ENCODE results near the gene ANAPC2. TPM values are rescaled to one million over a fixed set of nuclear protein-coding genes. Genes with fewer than 3 reads are reported as not detected.

The ANAPC2 gene
- polyA plus RNA-seq, 2 donors, result 27.7 to 47.3 TPM

- Histone ChIP-seq H3K9me3 (ENCODE audit: control insufficient read depth in 2 of 2, insufficient read depth in 1 of 2, low read depth in 1 of 2, low read length in 1 of 2) (no peaks in the 10 kb centered on the region), H3K4me1 (ENCODE audit: control insufficient read depth in 2 of 2, insufficient read depth in 2 of 2, low read length in 1 of 2) (peaks cover 8 to 10% of the 10 kb centered on the region in 2 donors), H3K27me3 (ENCODE audit: control insufficient read depth in 1 of 2, insufficient read depth in 2 of 2, low read length in 2 of 2) (peaks cover 11 to 47% of the 10 kb centered on the region in 2 donors), H3K27ac (ENCODE audit: low read depth in 2 of 2, low read length in 1 of 2) (no peak overlapping the region), H3K36me3 (ENCODE audit: control insufficient read depth in 2 of 2, insufficient read depth in 2 of 2, low read length in 1 of 2) (no peaks in the 10 kb centered on the region), H3K4me3 (ENCODE audit: low read depth in 1 of 2, low read length in 2 of 2) (no peak overlapping the region)
- 82 to 84% methylated on average over 18 to 22 of the region's 22 CpGs for WGBS, 2 donors
Measured at GRCh38 chr9:137163805-137164204, 24.6 kb downstream of the ANAPC2 start.

GRCh38 chr9:137163365-137163715 lies 25.0 kb downstream of the ANAPC2 start:
- Histone ChIP-seq H3K36me3 (ENCODE audit: control insufficient read depth in 2 of 2, insufficient read depth in 2 of 2, low read length in 1 of 2) (no peaks in the 10 kb centered on the region), H3K4me3 (ENCODE audit: low read depth in 1 of 2, low read length in 2 of 2) (peak overlapping the region; percentile 1 to 32), H3K27me3 (ENCODE audit: control insufficient read depth in 1 of 2, insufficient read depth in 2 of 2, low read length in 2 of 2) (peaks cover 11 to 46% of the 10 kb centered on the region in 2 donors), H3K9me3 (ENCODE audit: control insufficient read depth in 2 of 2, insufficient read depth in 1 of 2, low read depth in 1 of 2, low read length in 1 of 2) (no peaks in the 10 kb centered on the region), H3K4me1 (ENCODE audit: control insufficient read depth in 2 of 2, insufficient read depth in 2 of 2, low read length in 1 of 2) (peaks cover 6 to 7% of the 10 kb centered on the region in 2 donors), H3K27ac (ENCODE audit: low read depth in 2 of 2, low read length in 1 of 2) (no peak overlapping the region)
- WGBS, 2 donors, result 27 to 32% methylated on average over 26 of the region's 26 CpGs

GRCh38 chr9:137162505-137163364 lies 25.6 kb downstream of the ANAPC2 start:
- Histone ChIP-seq H3K27ac (ENCODE audit: low read depth in 2 of 2, low read length in 1 of 2) (no peak overlapping the region), H3K27me3 (ENCODE audit: control insufficient read depth in 1 of 2, insufficient read depth in 2 of 2, low read length in 2 of 2) (peaks cover 11 to 41% of the 10 kb centered on the region in 2 donors), H3K36me3 (ENCODE audit: control insufficient read depth in 2 of 2, insufficient read depth in 2 of 2, low read length in 1 of 2) (no peaks in the 10 kb centered on the region), H3K9me3 (ENCODE audit: control insufficient read depth in 2 of 2, insufficient read depth in 1 of 2, low read depth in 1 of 2, low read length in 1 of 2) (no peaks in the 10 kb centered on the region), H3K4me3 (ENCODE audit: low read depth in 1 of 2, low read length in 2 of 2) (peak overlapping the region; percentile 1 to 32), H3K4me1 (ENCODE audit: control insufficient read depth in 2 of 2, insufficient read depth in 2 of 2, low read length in 1 of 2) (peaks cover 2 to 6% of the 10 kb centered on the region in 2 donors)
- 6 to 13% methylated on average over 59 to 74 of the region's 74 CpGs for WGBS, 2 donors

GRCh38 chr9:137161558-137162486 lies 26.5 kb downstream of the ANAPC2 start:
- Histone ChIP-seq H3K4me3 (ENCODE audit: low read depth in 1 of 2, low read length in 2 of 2) (no peak overlapping the region), H3K27ac (ENCODE audit: low read depth in 2 of 2, low read length in 1 of 2) (no peak overlapping the region), H3K4me1 (ENCODE audit: control insufficient read depth in 2 of 2, insufficient read depth in 2 of 2, low read length in 1 of 2) (peaks cover 2 to 6% of the 10 kb centered on the region in 2 donors), H3K9me3 (ENCODE audit: control insufficient read depth in 2 of 2, insufficient read depth in 1 of 2, low read depth in 1 of 2, low read length in 1 of 2) (peaks cover 0 to 3% of the 10 kb centered on the region in 2 donors), H3K36me3 (ENCODE audit: control insufficient read depth in 2 of 2, insufficient read depth in 2 of 2, low read length in 1 of 2) (no peaks in the 10 kb centered on the region), H3K27me3 (ENCODE audit: control insufficient read depth in 1 of 2, insufficient read depth in 2 of 2, low read length in 2 of 2) (peaks cover 10 to 38% of the 10 kb centered on the region in 2 donors)
- 5 to 8% methylated on average over 50 to 70 of the region's 71 CpGs for WGBS, 2 donors

GRCh38 chr9:137160716-137161557 lies 27.4 kb downstream of the ANAPC2 start:
- Histone ChIP-seq H3K27me3 (ENCODE audit: control insufficient read depth in 1 of 2, insufficient read depth in 2 of 2, low read length in 2 of 2) (peaks cover 5 to 34% of the 10 kb centered on the region in 2 donors), H3K27ac (ENCODE audit: low read depth in 2 of 2, low read length in 1 of 2) (no peak overlapping the region), H3K4me3 (ENCODE audit: low read depth in 1 of 2, low read length in 2 of 2) (no peak overlapping the region), H3K36me3 (ENCODE audit: control insufficient read depth in 2 of 2, insufficient read depth in 2 of 2, low read length in 1 of 2) (no peaks in the 10 kb centered on the region), H3K4me1 (ENCODE audit: control insufficient read depth in 2 of 2, insufficient read depth in 2 of 2, low read length in 1 of 2) (peaks cover 2 to 11% of the 10 kb centered on the region in 2 donors), H3K9me3 (ENCODE audit: control insufficient read depth in 2 of 2, insufficient read depth in 1 of 2, low read depth in 1 of 2, low read length in 1 of 2) (peaks cover 0 to 3% of the 10 kb centered on the region in 2 donors)
- 25 to 32% methylated on average over 44 to 56 of the region's 56 CpGs for WGBS, 2 donors

- WGBS, 2 donors, result 55 to 58% methylated on average over 17 of the region's 17 CpGs
Measured at GRCh38 chr9:137160054-137160425, 28.3 kb downstream of the ANAPC2 start.

GRCh38 chr9:137159105-137160053 lies 29.0 kb downstream of the ANAPC2 start:
- peaks cover 2 to 11% of the 10 kb centered on the region in 2 donors for H3K4me1 ChIP-seq (ENCODE audit: control insufficient read depth in 2 of 2, insufficient read depth in 2 of 2, low read length in 1 of 2)
- H3K4me3 ChIP-seq (ENCODE audit: low read depth in 1 of 2, low read length in 2 of 2), result no peak overlapping the region
- peaks cover 3 to 36% of the 10 kb centered on the region in 2 donors for H3K27me3 ChIP-seq (ENCODE audit: control insufficient read depth in 1 of 2, insufficient read depth in 2 of 2, low read length in 2 of 2)
- H3K27ac ChIP-seq (ENCODE audit: low read depth in 2 of 2, low read length in 1 of 2), result no peak overlapping the region
- H3K9me3 ChIP-seq (ENCODE audit: control insufficient read depth in 2 of 2, insufficient read depth in 1 of 2, low read depth in 1 of 2, low read length in 1 of 2), result peaks cover 0 to 3% of the 10 kb centered on the region in 2 donors
- 34 to 38% methylated on average over 14 of the region's 14 CpGs for WGBS, 2 donors
- no peaks in the 10 kb centered on the region for H3K36me3 ChIP-seq (ENCODE audit: control insufficient read depth in 2 of 2, insufficient read depth in 2 of 2, low read length in 1 of 2)

More at GRCh38 chr9:137160054-137160425, 28.3 kb downstream of the ANAPC2 start:
- Histone ChIP-seq H3K4me1 (ENCODE audit: control insufficient read depth in 2 of 2, insufficient read depth in 2 of 2, low read length in 1 of 2) (peaks cover 2 to 11% of the 10 kb centered on the region in 2 donors), H3K4me3 (ENCODE audit: low read depth in 1 of 2, low read length in 2 of 2) (no peak overlapping the region), H3K9me3 (ENCODE audit: control insufficient read depth in 2 of 2, insufficient read depth in 1 of 2, low read depth in 1 of 2, low read length in 1 of 2) (peaks cover 0 to 3% of the 10 kb centered on the region in 2 donors), H3K27me3 (ENCODE audit: control insufficient read depth in 1 of 2, insufficient read depth in 2 of 2, low read length in 2 of 2) (peaks cover 3 to 36% of the 10 kb centered on the region in 2 donors), H3K36me3 (ENCODE audit: control insufficient read depth in 2 of 2, insufficient read depth in 2 of 2, low read length in 1 of 2) (no peaks in the 10 kb centered on the region), H3K27ac (ENCODE audit: low read depth in 2 of 2, low read length in 1 of 2) (no peak overlapping the region)

- H3K9me3 ChIP-seq (ENCODE audit: control insufficient read depth in 2 of 2, insufficient read depth in 1 of 2, low read depth in 1 of 2, low read length in 1 of 2), result peaks cover 0 to 3% of the 10 kb centered on the region in 2 donors
- no peaks in the 10 kb centered on the region for H3K36me3 ChIP-seq (ENCODE audit: control insufficient read depth in 2 of 2, insufficient read depth in 2 of 2, low read length in 1 of 2)
- H3K4me3 ChIP-seq (ENCODE audit: low read depth in 1 of 2, low read length in 2 of 2), result no peak overlapping the region
- peaks cover 2 to 11% of the 10 kb centered on the region in 2 donors for H3K4me1 ChIP-seq (ENCODE audit: control insufficient read depth in 2 of 2, insufficient read depth in 2 of 2, low read length in 1 of 2)
- H3K27ac ChIP-seq (ENCODE audit: low read depth in 2 of 2, low read length in 1 of 2), result no peak overlapping the region
- WGBS, 2 donors, result 30 to 32% methylated on average over 4 of the region's 4 CpGs
- H3K27me3 ChIP-seq (ENCODE audit: control insufficient read depth in 1 of 2, insufficient read depth in 2 of 2, low read length in 2 of 2), result peaks cover 0 to 29% of the 10 kb centered on the region in 2 donors
Measured at GRCh38 chr9:137158625-137159024, 29.7 kb downstream of the ANAPC2 start.
